GM23338 (cell line): Measurements from ENCODE around the gene S100A1. TPM values are rescaled to one million over a fixed set of nuclear protein-coding genes. Genes with fewer than 3 reads are reported as not detected.

Experiments used
- ATAC-seq: fragments of 200-7000 bp; cut with Tn5 transposase; 3 replicates; pipeline ENCODE4 v1.9.1; 2020
- DNase-seq: peaks from one replicate; pipeline ENCODE4 v3.0.0-alpha.2; 2015; ENCODE audit warnings: low spot score
- H2AFZ ChIP-seq: fragments of 200-600 bp; sonication (generic); 2 replicates; pipeline ENCODE4 v1.8.0; 2016; ENCODE audit warnings: antibody characterized with exemption, mild to moderate bottlenecking, moderate library complexity
- H3F3A ChIP-seq: fragments of 200-600 bp; sonication (generic); replicated peaks from 2 replicates; pipeline ENCODE4 v1.8.0; 2017; ENCODE audit warnings: antibody characterized with exemption, mixed run types, low read depth
- H3K27ac ChIP-seq: fragments of 200-600 bp; sonication (generic); 2 replicates; pipeline ENCODE4 v1.6.1; 2016; ENCODE audit warnings: low read depth
- H3K27me3 ChIP-seq: fragments of 200-600 bp; sonication (generic); 2 replicates; pipeline ENCODE4 v1.8.0; 2016; ENCODE audit warnings: mild to moderate bottlenecking, mixed run types, moderate library complexity; ENCODE audit not compliant: insufficient read depth
- H3K36me3 ChIP-seq: fragments of 200-600 bp; sonication (generic); 2 replicates; pipeline ENCODE4 v1.8.0; 2016; ENCODE audit warnings: mild to moderate bottlenecking; ENCODE audit not compliant: insufficient read depth
- H3K4me1 ChIP-seq: fragments of 200-600 bp; sonication (generic); 2 replicates; pipeline ENCODE4 v1.8.0; 2016; ENCODE audit warnings: mild to moderate bottlenecking, moderate library complexity; ENCODE audit not compliant: insufficient read depth
- H3K4me2 ChIP-seq: fragments of 200-600 bp; sonication (generic); 2 replicates; pipeline ENCODE4 v1.7.1; 2017; ENCODE audit warnings: mixed run types
- H3K4me3 ChIP-seq: fragments of 200-600 bp; sonication (generic); 2 replicates; pipeline ENCODE4 v1.6.1; 2016; ENCODE audit warnings: mixed run types
- H3K79me2 ChIP-seq: fragments of 200-600 bp; sonication (generic); replicated peaks from 2 replicates; pipeline ENCODE4 v1.8.0; 2017; ENCODE audit warnings: mild to moderate bottlenecking; ENCODE audit not compliant: insufficient read depth
- H3K9me2 ChIP-seq: fragments of 200-600 bp; sonication (generic); 2 replicates; pipeline ENCODE4 v1.8.0; 2017; ENCODE audit not compliant: insufficient read depth
- H4K20me1 ChIP-seq: fragments of 200-600 bp; sonication (generic); replicated peaks from 2 replicates; pipeline ENCODE4 v1.8.0; 2017; ENCODE audit warnings: mild to moderate bottlenecking; ENCODE audit not compliant: insufficient read depth
- H3K27ac Mint-ChIP-seq: 2 replicates; pipeline ENCODE4 v1.8.0; 2020; ENCODE audit warnings: inconsistent platforms, mild to moderate bottlenecking, moderate library complexity, mixed read lengths
- H3K27me3 Mint-ChIP-seq: 3 replicates; pipeline ENCODE4 v1.8.0; 2022; ENCODE audit warnings: low read depth, mild to moderate bottlenecking, moderate library complexity, mixed read lengths, inconsistent platforms; ENCODE audit not compliant: insufficient read depth, poor library complexity
- H3K36me3 Mint-ChIP-seq: 3 replicates; pipeline ENCODE4 v1.8.0; 2021; ENCODE audit warnings: low read depth, mild to moderate bottlenecking, inconsistent platforms, moderate library complexity, mixed read lengths
- H3K4me1 Mint-ChIP-seq: 3 replicates; pipeline ENCODE4 v1.8.0; 2020; ENCODE audit warnings: mild to moderate bottlenecking, inconsistent platforms, mixed read lengths
- H3K4me3 Mint-ChIP-seq: 3 replicates; pipeline ENCODE4 v1.8.0; 2021; ENCODE audit warnings: moderate library complexity, mild to moderate bottlenecking, inconsistent platforms, mixed read lengths
- H3K9me3 Mint-ChIP-seq: 3 replicates; pipeline ENCODE4 v1.8.0; 2020; ENCODE audit warnings: moderate library complexity, mild to moderate bottlenecking, inconsistent platforms, mixed read lengths
- CREB1 ChIP-seq: fragments of 250-450 bp; sonication (Bioruptor Pico); IDR thresholded peaks from 2 replicates; pipeline ENCODE4 v1.5.0; 2020; ENCODE audit warnings: low read depth, mild to moderate bottlenecking, moderate library complexity
- NANOG ChIP-seq: IDR thresholded peaks from 2 replicates; pipeline ENCODE4 v1.6.1; 2016; ENCODE audit warnings: antibody characterized with exemption, borderline replicate concordance
- ZNF331 ChIP-seq: fragments of 250-450 bp; sonication (Bioruptor Pico); IDR thresholded peaks from 2 replicates; pipeline ENCODE4 v1.5.0; 2020; ENCODE audit warnings: low read depth, mild to moderate bottlenecking, moderate library complexity
- polyA plus RNA-seq: library from polyadenylated mRNA; unstranded; fragments of >200 nt; fragmentation: Nextera tagmentation; extraction: Ambion mirVana; gene quantifications from 2 replicates; pipeline ENCODE4 v1.2.1, GENCODE V29; 2016
- total RNA-seq: library from RNA; depleted of rRNA; stranded (reverse); fragments of >200 nt; shearing (Covaris generic); gene quantifications from 2 replicates; pipeline ENCODE4 v1.2.3, GENCODE V29; 2014
- TF ChIP-seq, protein P1 (sequence below): fragments of 250-450 bp; sonication (Bioruptor Pico); IDR thresholded peaks from 2 replicates; pipeline ENCODE4 v1.5.0; 2020; ENCODE audit warnings: mild to moderate bottlenecking, moderate library complexity

S100A1 gene
- total and polyA plus RNA-seq, 2 experiments from 2014 or later: 0.13 to 0.66 TPM

DNA sequence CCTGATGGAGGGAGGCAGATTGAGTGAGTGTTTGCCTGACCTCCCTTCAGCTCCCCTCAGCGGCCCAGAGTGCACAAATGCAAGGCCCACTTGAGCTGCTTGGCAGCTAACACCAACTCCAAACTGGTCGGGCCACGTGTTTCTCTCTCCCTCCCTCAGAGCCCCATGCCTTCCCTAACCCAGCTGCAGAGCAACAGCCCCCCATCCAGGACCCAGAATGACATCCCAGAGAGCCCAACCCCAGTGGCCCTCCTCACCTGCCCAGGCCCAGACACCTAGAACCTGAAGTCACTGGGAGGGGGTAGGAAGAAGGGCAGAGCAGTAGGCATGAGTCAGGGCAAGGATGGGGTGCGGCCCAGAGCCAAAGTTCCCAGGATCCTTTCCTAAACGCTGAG is 11.3 kb upstream of the S100A1 start:
- peaks cover 30% of the 10 kb centered on the region for H3K4me1 Mint-ChIP-seq
- H3K4me2 ChIP-seq: no peak overlapping the region

More for the DNA sequence above, 11.3 kb upstream of the S100A1 start:
- no peak overlapping the region for H3K4me3 Mint-ChIP-seq
- H3K79me2 ChIP-seq: no peaks in the 10 kb centered on the region
- no peak for TF ChIP-seq NANOG
- TF ChIP-seq ZNF331 (CRISPR knock-in tag): no peak
- TF ChIP-seq, protein P1, sequence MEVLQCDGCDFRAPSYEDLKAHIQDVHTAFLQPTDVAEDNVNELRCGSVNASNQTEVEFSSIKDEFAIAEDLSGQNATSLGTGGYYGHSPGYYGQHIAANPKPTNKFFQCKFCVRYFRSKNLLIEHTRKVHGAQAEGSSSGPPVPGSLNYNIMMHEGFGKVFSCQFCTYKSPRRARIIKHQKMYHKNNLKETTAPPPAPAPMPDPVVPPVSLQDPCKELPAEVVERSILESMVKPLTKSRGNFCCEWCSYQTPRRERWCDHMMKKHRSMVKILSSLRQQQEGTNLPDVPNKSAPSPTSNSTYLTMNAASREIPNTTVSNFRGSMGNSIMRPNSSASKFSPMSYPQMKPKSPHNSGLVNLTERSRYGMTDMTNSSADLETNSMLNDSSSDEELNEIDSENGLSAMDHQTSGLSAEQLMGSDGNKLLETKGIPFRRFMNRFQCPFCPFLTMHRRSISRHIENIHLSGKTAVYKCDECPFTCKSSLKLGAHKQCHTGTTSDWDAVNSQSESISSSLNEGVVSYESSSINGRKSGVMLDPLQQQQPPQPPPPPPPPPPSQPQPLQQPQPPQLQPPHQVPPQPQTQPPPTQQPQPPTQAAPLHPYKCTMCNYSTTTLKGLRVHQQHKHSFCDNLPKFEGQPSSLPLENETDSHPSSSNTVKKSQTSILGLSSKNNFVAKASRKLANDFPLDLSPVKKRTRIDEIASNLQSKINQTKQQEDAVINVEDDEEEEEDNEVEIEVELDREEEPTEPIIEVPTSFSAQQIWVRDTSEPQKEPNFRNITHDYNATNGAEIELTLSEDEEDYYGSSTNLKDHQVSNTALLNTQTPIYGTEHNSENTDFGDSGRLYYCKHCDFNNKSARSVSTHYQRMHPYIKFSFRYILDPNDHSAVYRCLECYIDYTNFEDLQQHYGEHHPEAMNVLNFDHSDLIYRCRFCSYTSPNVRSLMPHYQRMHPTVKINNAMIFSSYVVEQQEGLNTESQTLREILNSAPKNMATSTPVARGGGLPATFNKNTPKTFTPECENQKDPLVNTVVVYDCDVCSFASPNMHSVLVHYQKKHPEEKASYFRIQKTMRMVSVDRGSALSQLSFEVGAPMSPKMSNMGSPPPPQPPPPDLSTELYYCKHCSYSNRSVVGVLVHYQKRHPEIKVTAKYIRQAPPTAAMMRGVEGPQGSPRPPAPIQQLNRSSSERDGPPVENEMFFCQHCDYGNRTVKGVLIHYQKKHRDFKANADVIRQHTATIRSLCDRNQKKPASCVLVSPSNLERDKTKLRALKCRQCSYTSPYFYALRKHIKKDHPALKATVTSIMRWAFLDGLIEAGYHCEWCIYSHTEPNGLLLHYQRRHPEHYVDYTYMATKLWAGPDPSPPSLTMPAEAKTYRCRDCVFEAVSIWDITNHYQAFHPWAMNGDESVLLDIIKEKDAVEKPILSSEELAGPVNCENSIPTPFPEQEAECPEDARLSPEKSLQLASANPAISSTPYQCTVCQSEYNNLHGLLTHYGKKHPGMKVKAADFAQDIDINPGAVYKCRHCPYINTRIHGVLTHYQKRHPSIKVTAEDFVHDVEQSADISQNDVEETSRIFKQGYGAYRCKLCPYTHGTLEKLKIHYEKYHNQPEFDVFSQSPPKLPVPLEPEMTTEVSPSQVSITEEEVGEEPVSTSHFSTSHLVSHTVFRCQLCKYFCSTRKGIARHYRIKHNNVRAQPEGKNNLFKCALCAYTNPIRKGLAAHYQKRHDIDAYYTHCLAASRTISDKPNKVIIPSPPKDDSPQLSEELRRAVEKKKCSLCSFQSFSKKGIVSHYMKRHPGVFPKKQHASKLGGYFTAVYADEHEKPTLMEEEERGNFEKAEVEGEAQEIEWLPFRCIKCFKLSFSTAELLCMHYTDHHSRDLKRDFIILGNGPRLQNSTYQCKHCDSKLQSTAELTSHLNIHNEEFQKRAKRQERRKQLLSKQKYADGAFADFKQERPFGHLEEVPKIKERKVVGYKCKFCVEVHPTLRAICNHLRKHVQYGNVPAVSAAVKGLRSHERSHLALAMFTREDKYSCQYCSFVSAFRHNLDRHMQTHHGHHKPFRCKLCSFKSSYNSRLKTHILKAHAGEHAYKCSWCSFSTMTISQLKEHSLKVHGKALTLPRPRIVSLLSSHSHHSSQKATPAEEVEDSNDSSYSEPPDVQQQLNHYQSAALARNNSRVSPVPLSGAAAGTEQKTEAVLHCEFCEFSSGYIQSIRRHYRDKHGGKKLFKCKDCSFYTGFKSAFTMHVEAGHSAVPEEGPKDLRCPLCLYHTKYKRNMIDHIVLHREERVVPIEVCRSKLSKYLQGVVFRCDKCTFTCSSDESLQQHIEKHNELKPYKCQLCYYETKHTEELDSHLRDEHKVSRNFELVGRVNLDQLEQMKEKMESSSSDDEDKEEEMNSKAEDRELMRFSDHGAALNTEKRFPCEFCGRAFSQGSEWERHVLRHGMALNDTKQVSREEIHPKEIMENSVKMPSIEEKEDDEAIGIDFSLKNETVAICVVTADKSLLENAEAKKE (CRISPR knock-in tag): no peak
- no peak for TF ChIP-seq CREB1 (CRISPR knock-in tag)
- peaks cover 14% of the 10 kb centered on the region for H3K27me3 Mint-ChIP-seq
- ATAC-seq: no peak
- no peak overlapping the region for H3K27ac ChIP-seq
- H2AFZ ChIP-seq: peak overlapping the region; percentile 74; the same call in 1 of the 2 replicates
- H3K36me3 Mint-ChIP-seq: peaks cover 11% of the 10 kb centered on the region
- H3K9me2 ChIP-seq: no peaks in the 10 kb centered on the region
- DNase-seq: no peak
- no peaks in the 10 kb centered on the region for H4K20me1 ChIP-seq
- no peaks in the 10 kb centered on the region for H3K27me3 ChIP-seq
- H3K4me3 ChIP-seq: no peak overlapping the region
- no peaks in the 10 kb centered on the region for H3K9me3 Mint-ChIP-seq
- H3K4me1 ChIP-seq: peaks cover 10% of the 10 kb centered on the region; the same call in 1 of the 2 replicates
- H3K36me3 ChIP-seq: no peaks in the 10 kb centered on the region
- H3K27ac Mint-ChIP-seq: no peak overlapping the region
- no peaks in the 10 kb centered on the region for H3F3A ChIP-seq
